Spleen (tissue), 7 donors: Measurements from ENCODE around the gene NXPE1.

Source experiments
- CTCF ChIP-seq, 11 experiments: fragments of 200-600 bp in 7 of 11; fragments of 450-650 bp in 4 of 11; sonication (generic) in 4 of 11; IDR thresholded peaks in 8 of 11; conservative IDR thresholded peaks in 3 of 11; 1 replicate in 7 of 11; 2 replicates in 4 of 11; pipeline versions ENCODE4 v1.4.0 to v1.8.0; 2016 to 2021; ENCODE audit warnings: antibody characterized with exemption in 11 of 11, inconsistent platforms in 4 of 11, mild to moderate bottlenecking in 1 of 11
- POLR2A ChIP-seq, 3 donors: fragments of 450-650 bp; IDR thresholded peaks; one replicate each; pipeline ENCODE4 v1.5.1; 2017; ENCODE audit warnings: antibody characterized with exemption in 3 of 3, mild to moderate bottlenecking in 1 of 3
- donor health status: DM: no; HTN: no; CAD: no; lungs with moderate emphysema.
- donor health status: DM: no; HTN: no; CAD: no.
- donor health status: DM: no; HTN: no; CAD: no.

- TF ChIP-seq POLR2A (IDR thresholded peaks at IDR 0.05) (no peak), CTCF (IDR thresholded peaks at IDR 0.05 in 8 of 11, conservative IDR thresholded peaks at IDR 0.05 in 3 of 11) (no peak)
These were observed 6.6 kb upstream of the NXPE1 start for GRCh38 chr11:114566276-114566675.
